ENCODE results near the gene CDH13. TPM values are rescaled to one million over a fixed set of nuclear protein-coding genes. Genes with fewer than 3 reads are reported as not detected.

The CDH13 gene
- total and polyA plus RNA-seq, 10 of the 15 experiments (the other 5 are each of a cell fraction or from before 2014, with no cell fraction given), result under 0.01 to 0.05 TPM; not detected in 8

DNA sequence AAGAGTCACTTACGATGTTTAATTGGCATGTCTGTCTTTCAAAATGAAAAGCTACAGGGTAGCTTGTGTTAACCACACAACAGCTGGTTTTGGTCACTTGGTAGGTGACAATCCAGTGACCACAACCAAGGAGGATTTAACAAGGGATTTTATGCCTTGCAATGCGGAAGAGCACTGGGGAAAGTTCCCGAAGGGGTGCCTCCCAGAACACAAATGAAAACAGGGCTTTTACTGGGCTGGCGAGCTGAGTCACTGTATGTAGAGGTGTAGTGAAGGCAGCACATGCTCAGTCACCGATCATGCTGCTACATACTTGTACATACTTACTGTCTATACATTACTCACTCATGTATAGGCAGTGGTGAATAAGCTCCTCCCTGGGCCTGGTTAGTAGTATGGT, 483.5 kb downstream of the CDH13 start:
- ATAC-seq (no peak), FAIRE-seq (no peak)
- intact Hi-C loops (cut with micrococcal nuclease; ENCODE audit: unreplicated experiment), result loop anchor here (5.0 kb wide), 1 partner anchor 337 kb away; no protein-coding TSS in a partner anchor

More for the DNA sequence above, 483.5 kb downstream of the CDH13 start:
- Histone ChIP-seq H3K27ac (ENCODE audit: control insufficient read depth, insufficient read depth) (no peak overlapping the region), H3K4me3 (no peak overlapping the region), H4K20me1 (ENCODE audit: control insufficient read depth, insufficient read depth) (no peaks in the 10 kb centered on the region), H3K9ac (ENCODE audit: control insufficient read depth, insufficient read depth, low read length) (no peak overlapping the region), H3K27me3 (replicated peaks in 1 of 2; ENCODE audit: control insufficient read depth in 2 of 2, insufficient read depth in 2 of 2, low read length in 1 of 2) (no peaks in the 10 kb centered on the region), H3K79me2 (ENCODE audit: control insufficient read depth, insufficient read depth, low read length) (no peaks in the 10 kb centered on the region), H3K9me3 (replicated peaks; ENCODE audit: control insufficient read depth, insufficient read depth, low read length) (no peaks in the 10 kb centered on the region), H2AFZ (ENCODE audit: control insufficient read depth, low read depth, low read length) (no peak overlapping the region), H3K4me1 (ENCODE audit: control insufficient read depth, insufficient read depth, low read length) (no peaks in the 10 kb centered on the region), H3K36me3 (ENCODE audit: control insufficient read depth in 2 of 2, insufficient read depth in 2 of 2, low read length in 1 of 2) (no peaks in the 10 kb centered on the region), H3K4me2 (ENCODE audit: control insufficient read depth, insufficient read depth) (no peak overlapping the region)
- in situ Hi-C loops (cut with MboI), result no loop called here
- TF ChIP-seq PAX8 (IDR thresholded peaks at IDR 0.05) (no peak), ZNF24 (IDR thresholded peaks at IDR 0.05) (no peak), ZNF217 (IDR thresholded peaks at IDR 0.05) (no peak), RAD51 (IDR thresholded peaks at IDR 0.05) (no peak), KAT2A (conservative IDR thresholded peaks at IDR 0.05; ENCODE audit: control insufficient read depth, low read depth, low read length) (no peak), RCOR1 (conservative IDR thresholded peaks at IDR 0.05; ENCODE audit: low read depth, low read length) (no peak), CBFB (IDR thresholded peaks at IDR 0.05; ENCODE audit: low read depth) (no peak), HCFC1 (IDR thresholded peaks at IDR 0.05; ENCODE audit: low read length) (no peak), SUPT20H (IDR thresholded peaks at IDR 0.05; ENCODE audit: borderline replicate concordance, control insufficient read depth, low read depth, low read length) (no peak), GABPA (IDR thresholded peaks at IDR 0.05; ENCODE audit: low read depth) (no peak), HDGF (IDR thresholded peaks at IDR 0.05) (no peak), SREBF1 (IDR thresholded peaks at IDR 0.05; ENCODE audit: low read length) (no peak), TARDBP (IDR thresholded peaks at IDR 0.05; ENCODE audit: borderline replicate concordance) (no peak)
- TF ChIP-seq, protein P1, sequence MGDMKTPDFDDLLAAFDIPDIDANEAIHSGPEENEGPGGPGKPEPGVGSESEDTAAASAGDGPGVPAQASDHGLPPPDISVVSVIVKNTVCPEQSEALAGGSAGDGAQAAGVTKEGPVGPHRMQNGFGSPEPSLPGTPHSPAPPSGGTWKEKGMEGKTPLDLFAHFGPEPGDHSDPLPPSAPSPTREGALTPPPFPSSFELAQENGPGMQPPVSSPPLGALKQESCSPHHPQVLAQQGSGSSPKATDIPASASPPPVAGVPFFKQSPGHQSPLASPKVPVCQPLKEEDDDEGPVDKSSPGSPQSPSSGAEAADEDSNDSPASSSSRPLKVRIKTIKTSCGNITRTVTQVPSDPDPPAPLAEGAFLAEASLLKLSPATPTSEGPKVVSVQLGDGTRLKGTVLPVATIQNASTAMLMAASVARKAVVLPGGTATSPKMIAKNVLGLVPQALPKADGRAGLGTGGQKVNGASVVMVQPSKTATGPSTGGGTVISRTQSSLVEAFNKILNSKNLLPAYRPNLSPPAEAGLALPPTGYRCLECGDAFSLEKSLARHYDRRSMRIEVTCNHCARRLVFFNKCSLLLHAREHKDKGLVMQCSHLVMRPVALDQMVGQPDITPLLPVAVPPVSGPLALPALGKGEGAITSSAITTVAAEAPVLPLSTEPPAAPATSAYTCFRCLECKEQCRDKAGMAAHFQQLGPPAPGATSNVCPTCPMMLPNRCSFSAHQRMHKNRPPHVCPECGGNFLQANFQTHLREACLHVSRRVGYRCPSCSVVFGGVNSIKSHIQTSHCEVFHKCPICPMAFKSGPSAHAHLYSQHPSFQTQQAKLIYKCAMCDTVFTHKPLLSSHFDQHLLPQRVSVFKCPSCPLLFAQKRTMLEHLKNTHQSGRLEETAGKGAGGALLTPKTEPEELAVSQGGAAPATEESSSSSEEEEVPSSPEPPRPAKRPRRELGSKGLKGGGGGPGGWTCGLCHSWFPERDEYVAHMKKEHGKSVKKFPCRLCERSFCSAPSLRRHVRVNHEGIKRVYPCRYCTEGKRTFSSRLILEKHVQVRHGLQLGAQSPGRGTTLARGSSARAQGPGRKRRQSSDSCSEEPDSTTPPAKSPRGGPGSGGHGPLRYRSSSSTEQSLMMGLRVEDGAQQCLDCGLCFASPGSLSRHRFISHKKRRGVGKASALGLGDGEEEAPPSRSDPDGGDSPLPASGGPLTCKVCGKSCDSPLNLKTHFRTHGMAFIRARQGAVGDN (IDR thresholded peaks at IDR 0.05), result no peak
- TF ChIP-seq, protein P2, sequence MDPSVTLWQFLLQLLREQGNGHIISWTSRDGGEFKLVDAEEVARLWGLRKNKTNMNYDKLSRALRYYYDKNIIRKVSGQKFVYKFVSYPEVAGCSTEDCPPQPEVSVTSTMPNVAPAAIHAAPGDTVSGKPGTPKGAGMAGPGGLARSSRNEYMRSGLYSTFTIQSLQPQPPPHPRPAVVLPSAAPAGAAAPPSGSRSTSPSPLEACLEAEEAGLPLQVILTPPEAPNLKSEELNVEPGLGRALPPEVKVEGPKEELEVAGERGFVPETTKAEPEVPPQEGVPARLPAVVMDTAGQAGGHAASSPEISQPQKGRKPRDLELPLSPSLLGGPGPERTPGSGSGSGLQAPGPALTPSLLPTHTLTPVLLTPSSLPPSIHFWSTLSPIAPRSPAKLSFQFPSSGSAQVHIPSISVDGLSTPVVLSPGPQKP (IDR thresholded peaks at IDR 0.05; ENCODE audit: low read depth, low read length), result no peak
- TF ChIP-seq, protein P3, sequence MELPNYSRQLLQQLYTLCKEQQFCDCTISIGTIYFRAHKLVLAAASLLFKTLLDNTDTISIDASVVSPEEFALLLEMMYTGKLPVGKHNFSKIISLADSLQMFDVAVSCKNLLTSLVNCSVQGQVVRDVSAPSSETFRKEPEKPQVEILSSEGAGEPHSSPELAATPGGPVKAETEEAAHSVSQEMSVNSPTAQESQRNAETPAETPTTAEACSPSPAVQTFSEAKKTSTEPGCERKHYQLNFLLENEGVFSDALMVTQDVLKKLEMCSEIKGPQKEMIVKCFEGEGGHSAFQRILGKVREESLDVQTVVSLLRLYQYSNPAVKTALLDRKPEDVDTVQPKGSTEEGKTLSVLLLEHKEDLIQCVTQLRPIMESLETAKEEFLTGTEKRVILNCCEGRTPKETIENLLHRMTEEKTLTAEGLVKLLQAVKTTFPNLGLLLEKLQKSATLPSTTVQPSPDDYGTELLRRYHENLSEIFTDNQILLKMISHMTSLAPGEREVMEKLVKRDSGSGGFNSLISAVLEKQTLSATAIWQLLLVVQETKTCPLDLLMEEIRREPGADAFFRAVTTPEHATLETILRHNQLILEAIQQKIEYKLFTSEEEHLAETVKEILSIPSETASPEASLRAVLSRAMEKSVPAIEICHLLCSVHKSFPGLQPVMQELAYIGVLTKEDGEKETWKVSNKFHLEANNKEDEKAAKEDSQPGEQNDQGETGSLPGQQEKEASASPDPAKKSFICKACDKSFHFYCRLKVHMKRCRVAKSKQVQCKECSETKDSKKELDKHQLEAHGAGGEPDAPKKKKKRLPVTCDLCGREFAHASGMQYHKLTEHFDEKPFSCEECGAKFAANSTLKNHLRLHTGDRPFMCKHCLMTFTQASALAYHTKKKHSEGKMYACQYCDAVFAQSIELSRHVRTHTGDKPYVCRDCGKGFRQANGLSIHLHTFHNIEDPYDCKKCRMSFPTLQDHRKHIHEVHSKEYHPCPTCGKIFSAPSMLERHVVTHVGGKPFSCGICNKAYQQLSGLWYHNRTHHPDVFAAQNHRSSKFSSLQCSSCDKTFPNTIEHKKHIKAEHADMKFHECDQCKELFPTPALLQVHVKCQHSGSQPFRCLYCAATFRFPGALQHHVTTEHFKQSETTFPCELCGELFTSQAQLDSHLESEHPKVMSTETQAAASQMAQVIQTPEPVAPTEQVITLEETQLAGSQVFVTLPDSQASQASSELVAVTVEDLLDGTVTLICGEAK (IDR thresholded peaks at IDR 0.05; ENCODE audit: borderline replicate concordance), result no peak
- SMC1A ChIA-PET (ENCODE audit: uncharacterized antibody, unreplicated experiment), result no interaction called here
- CTCF ChIA-PET, result interaction anchor here (0.6 to 1.0 kb wide), 2 partner anchors 14 to 105 kb away, joined by 3 to 4 read pairs; no protein-coding TSS in a partner anchor
- 29% methylated on average over 5 of the region's 5 CpGs for WGBS (ENCODE audit: insufficient coverage, insufficient replicate concordance, low lambda C conversion rate, missing lambda C conversion rate)
- no peak for DNase-seq (ENCODE audit: low read depth, low spot score)
- RAD21 ChIA-PET (ENCODE audit: unreplicated experiment), result no interaction called here
- BruUV-seq (replicated peaks), result no TSS peak
- POLR2A ChIA-PET, result no interaction called here
